ENCODE measurements around the gene WFDC10A.

DNA sequence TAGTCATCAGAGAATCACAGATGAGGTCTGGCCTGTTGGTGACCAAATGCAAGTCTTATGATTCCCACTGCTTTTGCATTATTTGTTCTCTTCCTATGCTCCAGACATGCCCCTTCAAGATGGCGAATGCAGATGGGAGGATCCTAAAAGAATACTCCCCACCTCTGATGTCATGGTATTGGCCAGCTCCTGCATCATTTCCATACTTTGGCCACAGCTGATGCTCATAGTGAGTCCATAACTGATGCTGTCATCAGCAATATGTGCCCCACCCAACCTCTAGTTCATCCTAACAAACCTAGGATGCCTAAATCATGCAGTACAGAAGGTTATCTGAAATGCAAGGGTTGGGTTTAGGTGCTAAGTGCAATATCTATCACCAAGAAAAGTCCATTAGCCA is 7.0 kb downstream of the WFDC10A start:
- no peak for TF ChIP-seq EZH2 (IDR thresholded peaks at IDR 0.05; ENCODE audit: insufficient read depth, poor library complexity, severe bottlenecking)
- TF ChIP-seq EZH2phosphoT487 (IDR thresholded peaks at IDR 0.05; ENCODE audit: insufficient read depth, low read depth): no peak
